Jurkat, Clone E6-1 (cell line): ENCODE data around the gene CXXC5. TPM values are rescaled to one million over a fixed set of nuclear protein-coding genes. Genes with fewer than 3 reads are reported as not detected.
A peak's percentile ranks its signal among the peaks of the same experiment; 100 is the strongest.
"Not testable (repeated sequence)": the region's sequence is repeated elsewhere in the genome, so short reads cannot be mapped to it uniquely, and the experiment has no call there.

Experiments used
- DNase-seq: peaks from one replicate; pipeline ENCODE4 v3.0.0-alpha.2; 2011; ENCODE audit warnings: low read depth, low spot score
- H3K4me3 ChIP-seq: 2 replicates; pipeline ENCODE4 v1.5.1; 2011; ENCODE audit warnings: mild to moderate bottlenecking, low read length, control low read depth, moderate library complexity
- polyA plus RNA-seq: library from polyadenylated mRNA; unstranded; fragments of >200 nt; gene quantifications from one replicate; pipeline ENCODE4 v1.2.1, GENCODE V29; 2012; ENCODE audit warnings: missing spikeins; ENCODE audit not compliant: insufficient read length, insufficient read depth

CXXC5 gene
- polyA plus RNA-seq, result 9.5 TPM

DNA sequence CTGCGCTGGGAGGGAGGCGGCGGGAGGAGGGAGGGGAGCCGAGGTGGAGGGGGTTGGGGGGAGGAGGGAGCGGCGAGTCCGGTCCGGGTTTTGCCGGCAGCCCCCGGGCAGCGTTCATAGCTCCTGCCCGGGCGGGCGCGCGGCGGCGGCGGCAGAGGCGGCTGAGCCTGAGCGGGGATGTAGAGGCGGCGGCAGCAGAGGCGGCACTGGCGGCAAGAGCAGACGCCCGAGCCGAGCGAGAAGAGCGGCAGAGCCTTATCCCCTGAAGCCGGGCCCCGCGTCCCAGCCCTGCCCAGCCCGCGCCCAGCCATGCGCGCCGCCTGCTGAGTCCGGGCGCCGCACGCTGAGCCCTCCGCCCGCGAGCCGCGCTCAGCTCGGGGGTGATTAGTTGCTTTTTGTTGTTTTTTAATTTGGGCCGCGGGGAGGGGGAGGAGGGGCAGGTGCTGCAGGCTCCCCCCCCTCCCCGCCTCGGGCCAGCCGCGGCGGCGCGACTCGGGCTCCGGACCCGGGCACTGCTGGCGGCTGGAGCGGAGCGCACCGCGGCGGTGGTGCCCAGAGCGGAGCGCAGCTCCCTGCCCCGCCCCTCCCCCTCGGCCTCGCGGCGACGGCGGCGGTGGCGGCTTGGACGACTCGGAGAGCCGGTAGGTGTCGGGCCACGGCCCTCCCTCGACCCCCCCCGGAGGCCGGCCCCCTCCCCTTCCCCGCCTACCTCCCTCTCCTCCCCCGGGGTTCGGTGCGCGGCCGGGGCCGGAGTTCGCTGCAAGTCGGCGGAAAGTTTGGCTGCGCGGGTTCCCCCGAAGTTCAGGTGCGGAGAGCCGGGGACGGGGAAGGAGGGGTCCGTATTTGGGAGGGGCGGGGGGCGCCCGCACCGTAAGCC is at the start of gene CXXC5:
Gene CXXC5 (plus strand): TSS at position 145 of the 877 bp plus-strand sequence. CDS start 32,175 bp downstream, outside the sequence.
- peak within 1 kb of the TSS; percentile 52 for H3K4me3 ChIP-seq
- DNase-seq, result peak; percentile 29

DNA sequence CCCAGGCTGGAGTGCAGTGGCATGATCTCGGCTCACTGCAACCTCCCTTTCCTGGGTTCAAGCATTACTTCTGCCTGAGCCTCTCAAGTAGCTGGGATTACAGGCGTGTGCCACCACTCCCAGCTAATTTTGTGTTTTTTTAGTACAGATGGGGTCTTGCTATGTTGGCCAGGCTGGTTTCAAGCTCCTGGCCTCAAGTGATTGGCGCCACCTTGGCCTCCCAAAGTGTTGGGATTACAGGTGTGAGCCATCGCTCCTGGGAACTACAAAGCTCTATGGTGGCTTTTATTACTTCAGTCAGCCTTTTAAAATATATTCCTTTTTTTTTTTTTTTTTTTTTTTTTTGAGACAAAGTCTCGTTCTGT is 49.6 kb upstream of the CXXC5 start:
- DNase-seq, H3K4me3 ChIP-seq: not testable (repeated sequence)

DNA sequence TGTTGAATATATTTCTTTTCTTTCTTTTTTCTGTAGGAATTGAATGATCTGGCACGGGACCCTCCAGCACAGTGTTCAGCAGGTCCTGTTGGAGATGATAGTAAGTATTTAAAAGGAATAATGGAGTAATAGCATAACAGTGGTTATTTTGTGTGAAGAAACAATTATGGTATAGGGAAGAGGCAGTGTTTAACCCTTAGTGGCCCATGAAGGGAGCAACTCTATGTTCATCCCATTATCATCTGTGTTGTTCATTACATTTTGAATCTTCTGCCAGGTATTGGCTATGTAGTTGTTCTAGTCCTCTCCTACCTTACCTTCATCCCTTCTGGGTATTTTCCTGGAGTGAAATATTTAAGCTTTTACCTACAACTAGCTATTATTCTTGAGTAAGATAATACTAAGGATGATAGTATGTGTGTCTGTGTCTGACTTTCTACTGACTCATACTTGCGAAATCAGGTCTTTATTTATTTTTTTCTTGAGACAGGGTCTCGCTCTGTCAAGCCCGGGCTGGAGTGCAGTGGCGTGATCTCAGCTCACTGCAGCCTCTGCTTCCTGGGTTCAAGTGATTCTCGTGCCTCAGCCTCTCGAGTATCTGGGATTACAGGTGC is 47.7 kb upstream of the CXXC5 start:
- no peak overlapping the region for H3K4me3 ChIP-seq
- no peak for DNase-seq

DNA sequence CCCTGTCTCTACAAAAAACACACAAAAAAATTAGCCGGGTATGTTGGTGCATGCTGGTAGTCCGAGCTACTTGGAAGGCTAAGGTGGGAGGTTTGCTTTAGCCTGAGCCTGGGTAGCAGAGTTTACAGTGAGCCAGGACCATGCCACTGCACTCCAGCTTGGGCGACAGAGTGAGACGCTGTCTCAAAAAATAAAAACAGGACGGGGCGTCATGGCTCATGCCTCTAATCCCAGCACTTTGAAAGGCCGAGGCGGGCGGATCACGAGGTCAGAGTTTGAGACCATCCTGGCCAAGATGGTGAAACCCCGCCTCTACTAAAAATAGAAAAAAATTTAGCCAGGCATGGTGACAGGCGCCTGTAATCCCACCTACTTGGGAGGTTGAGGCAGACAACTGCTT is 46.7 kb upstream of the CXXC5 start:
- H3K4me3 ChIP-seq, result no peak overlapping the region
- no peak for DNase-seq

DNA sequence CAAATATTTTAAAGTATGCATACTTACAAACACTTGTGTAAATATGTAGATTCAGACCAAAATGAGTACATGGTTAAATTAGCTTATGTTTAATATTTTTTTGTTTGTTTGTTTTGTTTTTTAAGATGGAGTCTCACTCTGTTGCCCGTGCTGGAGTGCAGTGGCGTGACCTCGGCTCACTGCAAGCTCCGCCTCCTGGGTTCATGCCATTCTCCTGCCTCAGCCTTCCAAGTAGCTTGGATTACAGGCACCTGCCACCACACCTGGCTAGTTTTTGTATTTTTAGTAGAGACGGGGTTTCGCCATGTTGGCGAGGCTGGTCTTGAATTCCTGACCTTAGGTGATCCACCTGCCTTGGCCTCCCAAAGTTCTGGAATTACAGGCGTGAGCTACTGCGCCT is 46.2 kb upstream of the CXXC5 start:
- DNase-seq, H3K4me3 ChIP-seq: not testable (repeated sequence)

DNA sequence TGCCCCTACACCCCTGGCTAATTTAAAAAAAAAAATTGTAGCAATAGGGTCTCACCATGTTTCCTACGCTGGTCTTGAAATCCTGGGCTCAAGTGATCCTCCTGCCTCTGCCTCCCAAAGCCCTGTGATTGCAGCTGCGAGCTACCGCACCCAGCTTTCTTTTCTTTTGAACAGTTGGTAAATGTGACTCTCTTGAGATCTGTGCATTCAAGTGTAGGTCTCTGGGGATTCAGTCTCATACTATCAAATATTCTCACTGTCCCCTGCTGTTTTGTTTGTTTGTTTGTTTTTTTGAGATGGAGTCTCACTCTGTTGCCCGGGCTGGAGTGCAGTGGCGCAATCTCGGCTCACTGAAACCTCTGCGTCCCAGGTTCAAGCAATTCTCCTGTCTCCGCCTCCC is 42.3 kb upstream of the CXXC5 start:
- no peak for DNase-seq

DNA sequence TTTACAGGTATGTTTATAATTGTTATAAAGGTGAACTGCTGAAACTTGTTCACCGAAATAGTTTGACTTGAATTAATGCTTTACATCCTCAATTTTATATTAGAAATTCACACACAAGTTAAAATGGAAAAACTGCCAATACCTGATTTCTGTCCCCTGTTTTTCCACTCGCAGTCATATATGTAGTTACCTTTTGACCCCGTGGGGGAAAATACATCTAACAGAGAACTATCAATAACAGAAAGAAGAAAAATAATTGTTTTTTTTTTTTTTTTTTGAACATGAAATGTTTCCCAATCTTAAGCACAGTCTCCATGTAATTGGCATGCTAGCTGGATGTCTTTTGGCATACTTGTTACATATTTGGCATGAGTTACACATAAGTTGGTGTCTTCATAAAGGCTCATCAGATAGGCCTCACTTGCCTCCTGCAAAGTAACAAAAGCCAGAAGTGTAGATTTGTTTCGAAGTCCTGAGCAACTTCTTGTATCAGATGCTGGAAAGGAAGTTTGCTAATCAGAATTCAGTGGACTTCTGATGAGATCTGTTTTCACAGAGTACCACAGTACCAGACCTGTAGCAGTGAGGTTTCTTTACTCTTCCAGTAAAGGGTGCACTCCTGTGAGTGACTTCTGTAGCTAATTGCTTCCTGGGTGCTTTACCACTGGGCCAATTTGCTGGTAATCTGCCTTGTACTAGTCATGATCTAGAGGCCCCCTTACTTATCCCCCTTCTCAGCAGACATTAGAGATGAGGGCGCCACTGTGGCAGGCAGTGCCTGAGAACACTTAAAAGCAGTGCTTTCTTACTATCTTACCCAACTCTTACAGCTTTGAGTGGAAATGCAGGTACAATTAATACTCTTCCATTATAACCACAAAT is 36.2 kb upstream of the CXXC5 start:
- DNase-seq, result no peak
- H3K4me3 ChIP-seq, result no peak overlapping the region

More for the DNA sequence above, 42.3 kb upstream of the CXXC5 start:
- H3K4me3 ChIP-seq, result no peak overlapping the region

DNA sequence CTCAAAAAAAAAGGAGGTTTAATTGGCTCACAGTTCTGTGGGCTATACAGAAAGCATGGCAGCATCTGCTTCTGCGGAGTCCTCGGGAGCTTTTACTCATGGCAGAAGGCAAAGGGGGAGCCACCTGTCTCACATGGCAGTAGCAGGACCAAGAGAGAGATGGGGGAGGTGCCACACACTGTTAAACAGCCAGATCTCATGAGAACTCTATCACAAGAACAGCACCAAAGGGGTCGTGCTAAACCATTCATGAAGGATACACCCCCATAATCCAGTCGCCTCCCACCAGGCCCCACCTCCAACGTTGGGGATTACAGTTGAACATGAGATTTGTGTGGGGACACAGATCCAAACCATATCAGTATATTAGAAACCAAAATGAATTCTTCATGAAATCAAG is 28.3 kb upstream of the CXXC5 start:
- no peak for DNase-seq
- no peak overlapping the region for H3K4me3 ChIP-seq

DNA sequence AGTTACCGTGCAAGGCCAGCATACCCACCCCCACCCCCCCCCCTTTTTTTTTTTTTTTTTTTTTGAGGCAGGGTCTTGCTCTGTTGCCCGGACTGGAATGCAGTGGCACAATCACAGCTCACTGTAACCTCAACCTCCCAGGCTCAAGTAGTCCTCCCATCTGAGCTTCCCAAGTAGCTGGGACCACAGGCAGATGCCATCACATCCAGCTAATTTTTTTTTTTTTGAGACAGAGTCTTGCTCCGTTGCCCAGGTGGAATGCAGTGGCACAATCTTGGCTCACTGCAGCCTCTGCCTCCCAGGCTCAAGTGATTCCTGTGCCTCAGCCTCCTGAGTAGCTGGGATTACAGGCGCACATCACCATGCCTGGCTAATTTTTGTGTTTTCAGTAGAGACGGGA is 22.8 kb upstream of the CXXC5 start:
- not testable (repeated sequence) for H3K4me3 ChIP-seq, DNase-seq

DNA sequence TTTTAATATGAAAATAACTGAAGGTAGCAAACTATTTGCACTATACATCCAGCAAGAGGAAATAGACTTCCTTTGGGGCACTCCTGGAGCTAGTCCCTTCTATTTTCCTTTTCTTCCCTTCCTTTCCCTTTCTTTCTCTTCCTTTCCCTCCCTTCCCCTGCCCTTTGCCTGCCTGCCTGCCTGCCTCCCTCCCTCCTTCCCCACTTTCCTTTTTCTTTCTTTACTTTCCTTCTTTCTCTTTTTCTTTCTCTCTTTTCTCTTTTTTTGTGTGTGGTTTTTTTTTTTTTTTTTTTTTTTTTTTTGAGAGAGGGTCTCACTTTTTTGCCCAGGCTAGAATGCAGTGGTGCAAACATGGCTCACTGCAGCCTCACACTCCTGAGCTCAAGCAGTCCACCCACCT is 17.3 kb upstream of the CXXC5 start:
- H3K4me3 ChIP-seq, result no peak overlapping the region
- no peak for DNase-seq

DNA sequence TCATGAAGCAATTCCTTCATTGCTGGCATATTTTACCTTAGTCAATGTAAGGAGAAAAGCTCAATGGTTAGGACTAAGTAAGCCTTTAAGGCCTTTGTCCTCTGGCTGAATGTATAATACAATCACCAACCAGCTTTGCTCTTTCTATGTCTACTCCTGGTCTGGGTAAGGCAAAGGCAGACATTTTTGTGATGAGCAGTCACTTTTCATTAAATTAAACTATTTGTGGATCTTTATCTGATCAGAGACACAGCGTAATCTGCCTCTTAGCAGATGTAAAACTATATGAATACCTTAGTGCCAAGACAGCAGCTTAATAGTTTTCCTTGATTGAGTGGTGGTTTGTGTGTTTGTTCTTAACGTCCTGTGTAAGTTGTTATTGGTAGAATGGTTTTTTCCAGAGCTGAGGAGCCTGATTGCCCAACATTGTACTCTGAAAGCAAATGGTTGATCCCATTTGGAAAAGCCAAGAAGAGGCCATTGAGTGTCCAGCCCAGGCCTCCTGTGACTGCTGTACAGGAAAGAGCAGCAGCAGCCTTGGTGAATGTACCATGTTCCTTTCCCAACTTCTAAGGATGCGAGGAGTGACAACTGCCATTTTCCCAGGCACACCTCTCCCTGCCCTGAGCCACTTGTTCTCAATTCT is 16.5 kb upstream of the CXXC5 start:
- no peak for DNase-seq
- no peak overlapping the region for H3K4me3 ChIP-seq

DNA sequence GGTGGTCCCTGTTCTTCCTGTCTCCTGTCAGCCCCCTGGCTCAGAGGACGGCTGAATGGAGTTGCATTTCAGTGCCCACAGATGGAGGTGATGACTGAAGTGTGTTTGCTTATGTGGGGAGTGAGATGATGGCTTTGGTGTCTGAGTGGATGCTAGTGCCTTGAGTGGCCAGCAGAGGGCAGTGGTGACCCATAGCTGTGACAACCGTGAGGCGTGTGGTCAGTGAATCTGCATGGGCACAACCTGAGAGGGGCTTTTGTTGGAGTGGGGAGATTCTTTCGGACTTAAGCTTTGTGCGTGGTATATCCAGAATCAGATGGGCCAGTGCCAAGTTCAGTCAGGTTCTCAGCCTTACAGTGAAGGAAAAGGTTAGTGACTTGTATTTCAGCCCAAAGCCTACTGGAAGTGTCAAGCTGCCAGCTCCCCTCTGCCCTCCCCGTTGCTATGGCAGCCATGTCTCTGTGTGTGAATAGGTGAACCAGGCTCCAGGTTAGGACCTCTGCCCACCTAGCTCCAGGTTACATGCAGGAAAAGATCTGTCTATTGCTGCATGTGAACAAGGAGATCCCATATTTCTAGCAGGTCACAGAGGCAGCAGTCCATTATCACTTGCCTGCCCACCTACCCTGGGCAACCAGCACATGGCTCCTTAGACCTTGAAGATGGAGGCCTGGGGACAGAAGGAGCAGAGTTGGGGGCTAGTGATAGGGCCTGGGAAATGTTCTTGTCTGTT is 14.7 kb upstream of the CXXC5 start:
- DNase-seq, result peak; percentile 64
- no peak overlapping the region for H3K4me3 ChIP-seq

DNA sequence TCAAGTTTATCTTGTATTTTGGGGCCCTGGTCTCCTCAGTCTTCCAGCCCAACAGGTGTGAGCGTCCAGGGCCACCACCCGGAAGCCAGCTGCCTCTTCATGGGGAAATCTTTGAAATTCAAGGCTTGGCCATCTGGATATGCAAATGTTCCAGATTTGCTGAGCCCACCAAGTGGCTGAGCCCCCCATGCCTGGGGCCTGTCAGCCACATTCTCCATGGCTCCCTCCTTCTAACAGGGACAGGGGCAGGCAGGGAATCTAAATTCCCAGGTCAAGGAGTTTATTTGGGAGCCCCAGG is 14.2 kb upstream of the CXXC5 start:
- DNase-seq, result no peak
- no peak overlapping the region for H3K4me3 ChIP-seq

DNA sequence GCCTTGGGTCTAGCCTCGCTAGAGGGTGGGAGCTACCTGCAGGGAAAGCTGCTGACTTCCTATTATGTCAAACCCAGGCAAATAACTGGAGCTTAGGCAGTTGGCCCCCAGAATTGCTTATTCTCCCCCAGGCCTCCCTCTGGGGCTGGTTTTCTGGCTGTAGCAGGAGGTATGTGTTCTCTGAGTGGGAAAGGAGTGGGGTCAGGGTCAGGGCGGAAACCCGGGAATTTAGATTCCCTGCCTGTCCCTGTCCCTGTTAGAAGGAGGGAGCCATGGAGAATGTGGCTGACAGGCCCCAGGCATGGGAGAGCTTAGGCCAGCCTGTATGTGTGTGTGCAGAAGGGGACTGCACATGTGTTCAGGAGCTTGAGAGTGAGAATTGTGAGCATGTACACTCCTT is 13.6 kb upstream of the CXXC5 start:
- no peak overlapping the region for H3K4me3 ChIP-seq
- DNase-seq, result no peak

DNA sequence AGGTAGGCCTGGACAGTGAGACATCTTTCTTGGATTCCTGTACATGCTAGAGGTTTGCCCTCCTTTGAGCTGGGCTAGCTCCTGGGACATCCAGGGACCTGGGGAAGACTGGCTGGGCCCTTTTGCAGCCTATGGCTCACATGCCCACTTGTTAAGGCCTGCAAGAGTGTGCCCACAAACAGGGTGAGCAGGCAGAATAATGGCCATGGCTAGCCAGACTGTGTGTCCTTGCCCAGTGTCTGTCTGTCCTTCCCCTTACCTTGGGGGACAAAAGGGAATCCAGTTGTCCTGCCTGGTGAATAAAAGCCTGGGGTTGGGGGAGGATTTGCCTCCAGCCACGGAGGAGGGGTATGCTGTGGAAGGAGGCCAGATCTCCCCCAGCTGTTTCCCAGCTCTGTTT is 13.0 kb upstream of the CXXC5 start:
- H3K4me3 ChIP-seq, result no peak overlapping the region
- DNase-seq, result no peak

DNA sequence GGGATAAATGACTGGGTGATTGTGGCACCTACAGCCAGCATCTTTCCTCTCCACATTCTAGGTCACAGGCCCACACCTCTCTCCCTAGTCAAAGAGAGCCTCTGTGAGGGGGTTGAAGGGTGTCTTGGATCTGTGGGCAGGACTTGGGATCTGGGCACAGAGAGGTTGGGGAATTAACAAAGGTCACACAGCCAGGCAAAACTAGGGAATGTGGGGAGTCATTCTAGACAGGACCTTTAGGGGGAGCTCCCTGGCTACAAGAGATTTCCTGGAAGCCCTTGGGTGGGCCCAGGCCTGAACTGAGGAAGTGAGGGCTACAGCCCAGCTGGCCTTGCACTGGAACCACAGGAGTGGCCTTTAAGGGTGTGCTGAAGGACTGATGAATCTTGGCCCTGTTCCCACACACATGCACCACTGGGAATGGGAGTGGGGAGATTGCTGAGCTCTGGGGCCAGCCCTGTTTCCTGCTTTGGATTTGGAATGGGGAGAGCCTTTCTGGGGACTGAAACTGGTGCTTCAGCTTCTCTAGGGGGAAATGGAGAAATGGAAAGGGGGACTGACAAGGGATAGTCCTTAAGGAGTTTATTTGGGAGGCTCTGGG is 12.4 kb upstream of the CXXC5 start:
- DNase-seq, result peak; percentile 55
- peak overlapping the region; percentile 9; the same call in 1 of the 2 replicates for H3K4me3 ChIP-seq

DNA sequence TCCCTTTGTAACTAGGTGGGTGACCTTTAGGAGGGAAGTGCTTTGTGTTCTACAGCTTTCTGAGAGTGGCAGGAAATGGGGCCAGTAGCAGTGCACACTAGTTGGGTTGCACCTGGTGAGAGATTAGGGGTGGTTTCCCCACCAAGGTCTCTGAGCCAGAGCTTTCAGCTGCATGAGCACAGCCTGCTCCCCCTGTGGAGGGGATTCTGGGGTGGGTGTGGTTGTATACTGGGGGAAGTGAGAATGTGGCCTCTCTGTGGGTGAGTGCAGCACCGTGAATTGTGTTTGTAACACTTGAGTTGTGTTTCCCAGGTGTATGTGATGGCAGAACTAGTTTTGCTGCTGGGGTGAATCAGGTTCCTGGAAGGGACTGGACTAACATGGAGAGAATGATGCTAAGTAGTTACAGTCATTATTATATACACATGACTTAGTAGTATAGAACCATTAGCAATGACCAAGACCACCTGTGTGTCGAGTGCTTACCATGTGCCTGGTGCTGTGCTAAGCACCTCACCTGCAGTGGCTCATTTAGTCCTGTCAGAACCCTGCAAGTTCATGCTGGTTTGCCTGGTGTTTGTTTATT is 11.8 kb upstream of the CXXC5 start:
- H3K4me3 ChIP-seq, result no peak overlapping the region
- peak; percentile 92 for DNase-seq

DNA sequence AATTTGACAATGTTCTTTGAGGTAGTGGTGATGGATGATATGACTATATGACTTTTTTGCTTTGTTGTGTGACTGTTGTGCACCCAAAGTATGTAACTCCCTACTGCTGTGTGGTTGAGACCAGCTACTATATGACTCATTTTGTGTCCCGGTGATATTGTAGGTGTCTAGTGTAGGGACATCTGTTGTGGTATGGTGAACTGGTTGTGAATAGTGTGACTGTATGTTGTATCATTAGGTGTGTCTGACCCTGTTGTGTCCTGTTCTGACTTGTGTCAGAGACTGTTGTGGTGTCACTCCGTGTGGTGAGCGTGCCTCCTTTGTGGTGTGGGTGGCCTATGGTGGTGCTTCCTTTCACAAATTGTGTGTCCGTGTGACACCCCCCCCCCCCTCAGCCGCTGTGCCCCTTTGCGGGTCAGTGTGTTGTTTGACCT is 11.2 kb upstream of the CXXC5 start:
- no peak for DNase-seq
- H3K4me3 ChIP-seq, result no peak overlapping the region
